Astrocyte of the spinal cord (primary cell): ENCODE measurements around the gene RARRES1.
A peak's percentile ranks its signal among the peaks of the same experiment; 100 is the strongest.
"Not testable (repeated sequence)": the region's sequence is repeated elsewhere in the genome, so short reads cannot be mapped to it uniquely, and the experiment has no call there.

Experiments used
- DNase-seq: peaks from one replicate; pipeline ENCODE4 v3.0.0; 2011; ENCODE audit warnings: low read depth, low spot score
- H3K4me3 ChIP-seq: 2 replicates; pipeline ENCODE4 v1.5.1; 2011; ENCODE audit warnings: low read depth, mild to moderate bottlenecking, low read length, moderate library complexity
- in situ Hi-C: cut with HindIII; loops from 2 replicates; pipeline ENCODE4 v1.10.0; 2017; ENCODE audit warnings: low sequenced_read_pairs
- TF ChIP-seq, protein P1 (sequence below): IDR thresholded peaks from 2 replicates; pipeline ENCODE4 v1.5.1; 2012; ENCODE audit warnings: low read depth, mild to moderate bottlenecking, low read length, inconsistent platforms

Gene RARRES1

GRCh38 chr3:158702815-158703481 is 29.3 kb downstream of the RARRES1 start:
- no peak overlapping the region for H3K4me3 ChIP-seq
- TF ChIP-seq, protein P1, sequence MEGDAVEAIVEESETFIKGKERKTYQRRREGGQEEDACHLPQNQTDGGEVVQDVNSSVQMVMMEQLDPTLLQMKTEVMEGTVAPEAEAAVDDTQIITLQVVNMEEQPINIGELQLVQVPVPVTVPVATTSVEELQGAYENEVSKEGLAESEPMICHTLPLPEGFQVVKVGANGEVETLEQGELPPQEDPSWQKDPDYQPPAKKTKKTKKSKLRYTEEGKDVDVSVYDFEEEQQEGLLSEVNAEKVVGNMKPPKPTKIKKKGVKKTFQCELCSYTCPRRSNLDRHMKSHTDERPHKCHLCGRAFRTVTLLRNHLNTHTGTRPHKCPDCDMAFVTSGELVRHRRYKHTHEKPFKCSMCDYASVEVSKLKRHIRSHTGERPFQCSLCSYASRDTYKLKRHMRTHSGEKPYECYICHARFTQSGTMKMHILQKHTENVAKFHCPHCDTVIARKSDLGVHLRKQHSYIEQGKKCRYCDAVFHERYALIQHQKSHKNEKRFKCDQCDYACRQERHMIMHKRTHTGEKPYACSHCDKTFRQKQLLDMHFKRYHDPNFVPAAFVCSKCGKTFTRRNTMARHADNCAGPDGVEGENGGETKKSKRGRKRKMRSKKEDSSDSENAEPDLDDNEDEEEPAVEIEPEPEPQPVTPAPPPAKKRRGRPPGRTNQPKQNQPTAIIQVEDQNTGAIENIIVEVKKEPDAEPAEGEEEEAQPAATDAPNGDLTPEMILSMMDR = no peak
- DNase-seq = peak; percentile 73
- in situ Hi-C loops = no loop called here

DNA sequence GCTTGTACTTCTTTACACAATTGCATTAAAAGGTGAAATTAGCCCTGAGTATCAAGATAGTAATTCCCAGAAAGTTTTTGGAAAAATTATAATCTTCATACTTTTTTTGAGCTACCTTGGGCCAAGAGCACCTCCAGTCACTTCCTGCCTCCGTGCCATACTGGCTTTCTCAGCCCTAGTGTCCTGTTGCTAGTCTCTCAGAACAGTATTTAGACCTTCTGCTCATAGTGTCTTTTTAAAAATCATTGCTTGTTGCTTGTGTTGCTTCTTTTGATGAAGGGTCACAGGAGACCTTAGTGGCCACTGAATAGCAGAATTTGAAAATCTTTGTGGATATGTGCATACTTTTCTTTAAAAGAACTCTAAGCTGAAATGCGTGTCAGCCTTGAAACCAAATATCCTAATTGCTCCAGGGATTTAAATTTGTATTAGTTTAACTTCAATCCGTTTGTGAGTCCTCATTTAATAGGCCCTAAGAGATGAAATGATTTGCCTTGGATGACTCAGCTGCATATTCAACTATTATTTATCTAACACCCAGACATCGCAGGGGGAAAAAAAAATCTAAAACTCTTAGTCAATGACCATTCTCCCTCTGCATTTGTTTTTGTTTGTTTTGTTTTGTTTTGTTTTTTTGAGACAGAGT is 30.7 kb downstream of the RARRES1 start:
- DNase-seq = no peak
- no peak overlapping the region for H3K4me3 ChIP-seq
- in situ Hi-C loops = no loop called here
- TF ChIP-seq, protein P1 = no peak

DNA sequence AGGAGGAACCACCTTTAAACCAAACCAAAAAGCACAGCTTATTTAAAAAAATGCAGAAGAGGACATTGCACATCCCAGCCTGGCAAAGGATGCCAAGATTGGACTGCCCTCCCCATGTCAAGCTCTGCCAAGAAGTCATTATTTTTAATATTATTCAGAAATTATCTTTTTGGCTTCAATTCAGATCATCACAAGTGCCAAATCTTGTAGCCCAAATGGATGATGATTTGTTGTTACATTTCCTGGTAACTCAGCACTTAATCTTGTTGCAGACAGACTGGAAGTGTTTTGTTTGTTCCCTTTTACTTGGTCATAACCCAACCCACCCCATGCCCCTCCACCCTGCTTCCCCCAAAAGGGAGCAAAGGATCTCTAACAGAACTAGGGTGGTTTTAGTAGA is 31.7 kb downstream of the RARRES1 start:
- in situ Hi-C loops = no loop called here
- no peak overlapping the region for H3K4me3 ChIP-seq
- TF ChIP-seq, protein P1 = no peak
- DNase-seq = no peak

GRCh38 chr3:158696618-158697017 is 35.6 kb downstream of the RARRES1 start:
- peak; percentile 40 for DNase-seq
- no peak overlapping the region for H3K4me3 ChIP-seq
- in situ Hi-C loops = no loop called here
- TF ChIP-seq, protein P1 = no peak

DNA sequence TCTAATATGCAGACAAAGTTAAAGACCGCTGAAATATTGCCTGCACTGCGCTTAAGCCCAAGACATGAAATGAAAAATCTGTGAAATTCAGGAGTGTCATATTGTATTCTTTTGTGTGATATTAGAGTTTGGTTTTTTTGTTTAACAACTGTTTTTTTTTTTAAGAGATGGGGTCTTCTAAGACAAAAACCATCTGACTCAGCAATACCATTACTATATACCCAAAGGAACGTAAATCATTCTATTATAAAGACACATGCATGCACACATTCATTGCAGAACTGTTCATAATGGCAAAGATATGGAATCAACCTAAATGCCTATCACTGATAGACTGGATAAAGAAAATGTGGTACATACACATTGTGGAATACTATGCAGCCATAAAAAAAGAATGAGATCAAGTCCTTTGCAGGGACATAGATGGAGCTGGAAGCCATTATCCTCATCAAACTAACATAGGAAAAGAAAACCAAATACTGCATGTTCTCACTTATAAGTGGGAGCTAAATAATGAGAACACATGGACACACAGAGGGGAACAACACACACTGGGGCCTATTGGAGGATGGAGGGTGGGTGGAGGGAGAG is 38.3 kb downstream of the RARRES1 start:
- in situ Hi-C loops, DNase-seq, H3K4me3 ChIP-seq: not testable (repeated sequence)

DNA sequence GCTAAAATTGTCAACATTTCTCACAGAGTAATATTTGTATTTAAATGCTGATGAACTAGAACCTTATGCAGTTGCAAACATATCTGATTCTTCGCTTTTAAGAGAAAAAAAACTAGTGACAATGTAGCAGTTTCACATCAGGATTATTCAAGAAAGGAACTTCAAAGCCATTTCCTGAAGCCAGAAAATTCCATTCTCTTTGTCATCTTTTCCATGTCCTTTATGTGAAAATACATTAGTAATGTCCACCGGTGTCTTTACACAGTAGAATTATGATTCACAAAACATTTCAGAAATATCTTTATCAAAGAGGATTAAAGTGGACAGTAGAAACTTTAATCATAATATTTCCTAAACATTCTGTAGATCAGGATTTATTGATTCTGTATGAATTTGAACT is 47.1 kb downstream of the RARRES1 start:
- TF ChIP-seq, protein P1 = no peak
- peak; percentile 27 for DNase-seq
- in situ Hi-C loops = no loop called here
- no peak overlapping the region for H3K4me3 ChIP-seq
